NCI-H1930 (cell line): ENCODE measurements around the gene WAPL.
A peak's percentile ranks its signal among the peaks of the same experiment; 100 is the strongest.

ENCODE experiments used
- DNase-seq, 2 experiments: peaks; one replicate each; lab custom pipeline; 2025; lab: John Stamatoyannopoulos, UW

The WAPL gene

GRCh38 chr10:86411852-86412560 is 109.6 kb downstream of the WAPL start:
- no peak for DNase-seq

- DNase-seq = no peak
Measured at GRCh38 chr10:86411281-86411841, 110.2 kb downstream of the WAPL start.

- DNase-seq = no peak
Measured at GRCh38 chr10:86410542-86411124, 111.0 kb downstream of the WAPL start.

- no peak for DNase-seq
Measured at GRCh38 chr10:86409183-86409582, 112.4 kb downstream of the WAPL start.

GRCh38 chr10:86403183-86403797 is 118.3 kb downstream of the WAPL start:
- no peak for DNase-seq

- DNase-seq = no peak
Measured at GRCh38 chr10:86402283-86402941, 119.2 kb downstream of the WAPL start.

- DNase-seq = no peak
Measured at GRCh38 chr10:86401588-86402282, 119.9 kb downstream of the WAPL start.

- no peak for DNase-seq
Measured at GRCh38 chr10:86400705-86401587, 120.6 kb downstream of the WAPL start.

GRCh38 chr10:86399879-86400704 is 121.5 kb downstream of the WAPL start:
- peak; percentile 78 to 82 for DNase-seq

GRCh38 chr10:86399514-86399878 is 122.1 kb downstream of the WAPL start:
- DNase-seq = no peak

GRCh38 chr10:86397120-86397519 is 124.5 kb downstream of the WAPL start:
- no peak for DNase-seq

GRCh38 chr10:86393862-86394455 is 127.6 kb downstream of the WAPL start:
- DNase-seq = no peak

GRCh38 chr10:86393362-86393761 is 128.2 kb downstream of the WAPL start:
- no peak for DNase-seq

- DNase-seq = no peak
Measured at GRCh38 chr10:86392723-86393094, 128.9 kb downstream of the WAPL start.

- no peak for DNase-seq
Measured at GRCh38 chr10:86391986-86392722, 129.4 kb downstream of the WAPL start.

- no peak for DNase-seq
Measured at GRCh38 chr10:86391236-86391840, 130.3 kb downstream of the WAPL start.

GRCh38 chr10:86390337-86391120 is 131.1 kb downstream of the WAPL start:
- DNase-seq = no peak
